Left cardiac atrium (tissue), 4 donors: ENCODE measurements around the gene PRND. TPM values are rescaled to one million over a fixed set of nuclear protein-coding genes. Genes with fewer than 3 reads are reported as not detected.
"Not testable (repeated sequence)": the region's sequence is repeated elsewhere in the genome, so short reads cannot be mapped to it uniquely, and the experiment has no call there.

ENCODE experiments used
- ATAC-seq, 2 donors: fragments of 200-7000 bp; cut with Tn5 transposase; one replicate each; pipeline ENCODE4 v1.9.1; 2020; ENCODE audit warnings: mild to moderate bottlenecking in 2 of 2, moderate library complexity in 2 of 2
- DNase-seq: peaks from one replicate; pipeline ENCODE4 v3.0.0-alpha.2; 2020
- intact Hi-C, 2 donors: fragments of 100-400 bp; cut with DNase I; formaldehyde crosslinking; loops; one replicate each; pipeline versions ENCODE4 v1.14.1 to v1.15.1; 2022 to 2023
- total RNA-seq, 2 donors: library from RNA; stranded (reverse); fragmentation: NEBNext Ultra II Directional; extraction: Animal tissue kit (Norgen Biotek cat#: 25700); gene quantifications; one replicate each; pipeline ENCODE4 v1.2.1, GENCODE V29; 2021
- donor health status: DM: no; HTN: yes; CAD: no.
- donor health status: DM: no; HTN: yes; CAD: no; lungs with severe emphysema.
- donor health status: DM: yes; HTN: yes; CAD: no.
- donor health status: Dilated cardiomyopathy.

The PRND gene
- total RNA-seq, 2 donors from 2014 or later = not detected

DNA sequence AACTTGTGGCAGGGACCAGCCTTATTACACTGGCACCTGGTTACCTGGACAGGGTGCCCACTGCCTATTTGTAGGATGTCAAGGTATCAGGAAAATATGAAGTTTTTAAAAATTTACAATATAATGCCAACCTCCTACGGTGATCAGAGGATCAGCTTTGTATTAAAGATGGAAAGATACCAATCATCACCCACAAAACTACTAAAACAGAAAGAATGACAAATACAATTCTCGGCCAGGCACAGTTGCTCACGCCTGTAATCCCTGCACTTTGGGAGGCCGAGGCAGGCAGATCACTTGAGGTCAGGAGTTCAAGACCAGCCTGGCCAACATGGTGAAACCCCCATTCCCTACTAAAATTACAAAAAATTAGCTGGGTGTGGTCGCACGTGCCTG is 18.4 kb upstream of the PRND start:
- DNase-seq (no peak), ATAC-seq (no peak)
- intact Hi-C loops = no loop called here

DNA sequence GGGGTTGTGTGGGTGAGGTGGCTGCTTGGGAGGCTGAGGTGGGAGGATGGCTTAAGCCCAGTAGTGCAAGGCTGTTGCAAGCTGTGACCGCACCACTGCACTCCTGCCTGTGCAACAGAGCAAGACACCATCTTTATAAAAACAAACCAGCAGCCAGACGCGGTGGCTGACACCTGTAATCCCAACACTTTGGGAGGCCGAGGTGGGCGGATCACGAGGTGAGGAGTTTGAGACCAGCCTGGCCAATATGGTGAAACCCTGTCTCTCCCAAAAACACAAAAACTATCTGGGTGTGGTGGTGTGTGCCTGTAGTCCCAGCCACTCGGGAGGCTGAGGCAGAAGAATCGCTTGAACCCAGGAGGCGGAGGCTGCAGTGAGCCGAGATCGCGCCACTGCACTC is 14.8 kb upstream of the PRND start:
- ATAC-seq, intact Hi-C loops, DNase-seq: not testable (repeated sequence)

DNA sequence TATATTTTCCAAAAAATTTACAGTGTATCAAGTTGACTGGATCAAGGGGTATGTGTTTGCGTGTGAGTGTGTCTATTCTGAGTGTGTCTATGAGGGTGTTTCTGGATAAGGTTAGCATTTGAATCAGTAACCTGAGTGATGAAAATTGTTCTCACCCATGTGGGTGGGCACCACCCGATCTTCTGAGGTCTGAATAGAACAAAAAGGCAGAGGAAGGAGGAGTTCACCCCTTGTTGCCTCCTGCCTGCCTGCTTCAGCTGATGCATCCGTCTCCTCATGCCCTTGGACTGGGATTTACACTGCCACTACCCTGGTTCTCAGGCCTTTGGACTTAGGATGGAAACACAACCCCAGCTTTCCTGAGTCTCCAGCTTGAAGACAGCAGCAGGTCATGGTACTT is 13.7 kb upstream of the PRND start:
- no peak for ATAC-seq
- DNase-seq = no peak
- intact Hi-C loops = no loop called here

DNA sequence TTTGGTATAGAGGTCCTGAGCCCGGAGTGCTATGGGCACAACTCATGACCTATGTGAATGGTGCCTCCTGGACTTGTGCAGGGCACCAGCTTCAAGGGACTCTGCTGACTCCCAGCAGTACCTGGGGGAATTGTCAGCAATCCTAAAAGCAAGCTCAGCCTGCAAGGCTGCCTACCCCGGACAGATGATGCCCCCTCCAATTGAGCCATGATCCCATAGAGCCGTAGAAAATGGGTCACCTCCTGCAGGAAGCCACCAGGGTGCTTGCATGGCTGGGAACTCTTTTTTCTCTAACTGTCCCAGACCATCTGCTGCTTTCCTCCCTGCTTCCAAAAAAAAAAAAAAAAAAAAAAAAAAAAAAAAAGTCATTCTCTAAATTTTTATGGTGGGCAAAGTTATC is 12.9 kb upstream of the PRND start:
- no peak for ATAC-seq
- DNase-seq = no peak
- intact Hi-C loops = no loop called here

DNA sequence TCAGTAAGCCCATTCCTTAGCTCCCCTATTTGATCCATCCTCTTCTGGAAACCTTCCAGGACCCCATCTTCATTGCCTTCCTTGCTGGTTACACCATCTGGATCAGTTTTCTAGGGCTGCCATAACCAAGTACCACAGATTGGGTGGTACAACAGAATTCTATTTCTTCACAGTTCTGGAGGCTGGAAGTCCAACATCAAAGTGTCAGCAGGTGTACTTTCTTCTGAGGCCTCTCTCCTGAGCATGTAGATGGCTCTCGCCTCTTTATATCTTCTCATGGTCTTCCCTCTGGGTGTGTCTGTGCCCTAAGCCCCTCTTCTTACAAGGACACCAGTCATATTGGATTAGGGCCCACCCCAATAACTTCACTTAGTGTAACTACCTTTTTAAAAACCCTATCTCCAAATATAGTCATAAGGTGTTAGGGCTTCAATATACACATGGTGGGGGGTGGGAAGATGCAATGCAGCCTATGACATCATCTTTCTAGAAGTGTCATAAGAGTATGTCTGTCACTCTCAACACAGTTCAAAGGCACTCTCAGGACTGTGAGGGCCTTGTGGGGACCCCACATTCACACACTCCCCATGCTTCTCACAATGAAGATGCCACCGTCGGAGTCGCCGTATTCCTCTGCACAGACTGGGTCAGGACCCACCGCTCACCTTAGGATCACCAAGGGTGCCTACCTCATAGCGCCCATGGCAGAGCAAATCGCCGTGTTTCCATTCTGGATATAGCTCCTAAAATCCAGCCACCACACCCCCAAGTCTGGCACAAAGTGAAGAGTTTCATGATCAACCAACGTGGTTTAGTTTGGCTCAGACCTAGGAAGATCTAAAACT is 12.2 kb upstream of the PRND start:
- DNase-seq = no peak
- no peak for ATAC-seq
- intact Hi-C loops = no loop called here

DNA sequence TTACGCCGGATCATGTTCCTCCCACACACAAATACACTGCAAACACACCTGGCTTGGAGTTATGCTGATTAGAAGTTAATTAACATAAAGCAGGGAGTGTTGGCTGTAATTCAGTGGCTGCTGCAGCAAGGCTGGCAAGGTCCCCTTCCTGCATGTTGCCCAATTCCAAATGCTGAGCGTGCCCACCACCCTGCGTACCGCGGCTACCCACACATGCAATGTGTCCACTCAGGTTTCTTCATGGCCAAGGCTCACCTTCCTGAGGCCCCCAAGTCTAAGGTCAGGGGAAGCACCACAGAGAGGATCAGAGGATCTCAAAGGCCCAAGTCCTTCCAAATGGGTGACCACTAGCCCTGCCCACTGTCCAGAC is 11.6 kb upstream of the PRND start:
- intact Hi-C loops = no loop called here
- ATAC-seq (no peak), DNase-seq (no peak)

DNA sequence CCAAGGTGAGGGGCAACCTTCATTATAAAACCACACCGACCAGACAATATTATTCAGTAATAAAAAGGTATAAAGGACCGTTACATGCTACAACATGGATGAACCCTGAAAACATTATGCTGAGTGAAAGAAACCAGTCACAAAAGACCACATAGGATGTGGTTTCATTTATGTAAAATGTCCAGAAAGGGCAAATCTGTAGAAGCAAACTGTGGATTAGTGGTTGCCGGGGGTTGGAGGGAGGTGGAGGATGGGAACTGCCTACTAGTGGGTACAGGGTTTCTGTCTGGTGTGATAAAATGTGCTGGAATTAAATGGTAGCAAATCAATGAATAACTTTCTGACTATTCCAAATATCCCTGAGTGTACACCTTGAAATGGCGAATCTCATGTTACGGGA is 10.2 kb upstream of the PRND start:
- DNase-seq (no peak), ATAC-seq (no peak)
- intact Hi-C loops = no loop called here

DNA sequence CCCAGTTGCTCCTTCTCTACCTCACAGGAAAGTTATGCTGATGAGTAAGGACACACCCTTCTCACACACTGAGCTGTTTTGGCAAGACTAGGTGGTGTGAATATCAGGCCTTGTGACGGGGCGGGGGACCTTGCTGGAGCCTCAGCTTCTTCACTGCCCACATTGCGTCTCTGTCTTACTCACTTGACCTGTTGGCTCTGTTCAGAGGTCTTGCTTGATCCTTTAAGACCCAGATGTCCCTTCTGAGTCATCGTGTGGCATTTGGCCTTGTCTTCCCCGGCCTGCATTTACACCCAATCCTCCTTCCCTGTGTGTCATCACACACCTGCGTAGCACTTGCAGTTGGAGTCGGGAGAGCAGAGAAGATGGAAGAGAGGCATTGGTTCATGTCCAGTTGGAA is 8.3 kb upstream of the PRND start:
- ATAC-seq (peak in 1 of 2 donors; percentile 88), DNase-seq (no peak)
- intact Hi-C loops = no loop called here

DNA sequence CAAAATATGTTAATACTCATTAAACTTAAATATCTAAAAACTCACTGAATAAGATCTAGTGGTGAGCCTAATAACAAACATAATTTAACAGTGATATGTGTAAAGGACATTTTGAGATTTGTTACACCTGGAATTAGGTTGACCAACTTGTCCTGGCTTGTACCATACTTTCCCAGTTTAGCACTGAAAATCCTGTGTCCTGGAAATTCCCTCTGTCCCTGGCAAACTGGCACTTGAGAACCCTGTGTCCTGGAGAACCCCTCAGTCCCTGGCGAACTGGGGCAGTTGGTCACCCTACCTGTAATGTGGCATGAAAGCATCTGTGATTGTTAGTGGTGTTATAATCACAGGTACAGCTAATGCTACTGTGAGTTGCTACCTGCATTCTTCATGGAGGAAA is 6.9 kb upstream of the PRND start:
- ATAC-seq (no peak), DNase-seq (no peak)
- intact Hi-C loops = no loop called here

DNA sequence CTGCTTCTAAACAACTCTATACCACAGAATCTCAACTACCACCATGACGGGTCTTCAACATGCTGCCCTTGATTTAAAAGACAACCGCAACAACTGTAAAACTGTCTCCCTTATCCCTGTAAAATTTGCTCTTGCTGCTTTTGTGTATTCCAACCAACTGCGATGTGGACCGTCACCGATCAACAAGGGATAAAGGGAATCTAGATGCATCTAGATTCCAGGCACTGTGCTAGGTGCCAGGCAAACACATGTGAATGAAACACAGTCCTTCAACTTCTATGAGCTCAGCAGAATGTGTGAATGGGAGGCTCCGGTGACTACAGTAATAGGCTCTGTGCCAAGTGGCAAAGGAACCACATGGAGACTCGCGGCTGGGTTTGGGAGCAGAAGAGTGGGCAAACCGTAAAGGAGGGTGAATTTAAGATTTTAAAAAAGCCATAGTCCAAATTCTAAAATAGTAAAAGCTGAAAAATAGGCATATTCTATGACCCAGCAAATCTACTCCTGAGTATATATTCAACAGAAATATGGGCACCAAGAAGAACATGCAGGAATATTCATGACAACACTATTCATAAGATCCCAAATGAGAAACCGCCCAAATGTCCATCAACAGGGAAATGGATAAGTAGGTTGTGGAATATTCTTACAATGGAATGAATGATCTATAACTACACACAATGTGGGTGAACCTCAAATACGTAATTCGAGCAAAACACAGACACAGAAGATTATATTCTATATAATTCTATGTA is 3.7 kb upstream of the PRND start:
- ATAC-seq (no peak), DNase-seq (no peak)
- intact Hi-C loops = no loop called here

DNA sequence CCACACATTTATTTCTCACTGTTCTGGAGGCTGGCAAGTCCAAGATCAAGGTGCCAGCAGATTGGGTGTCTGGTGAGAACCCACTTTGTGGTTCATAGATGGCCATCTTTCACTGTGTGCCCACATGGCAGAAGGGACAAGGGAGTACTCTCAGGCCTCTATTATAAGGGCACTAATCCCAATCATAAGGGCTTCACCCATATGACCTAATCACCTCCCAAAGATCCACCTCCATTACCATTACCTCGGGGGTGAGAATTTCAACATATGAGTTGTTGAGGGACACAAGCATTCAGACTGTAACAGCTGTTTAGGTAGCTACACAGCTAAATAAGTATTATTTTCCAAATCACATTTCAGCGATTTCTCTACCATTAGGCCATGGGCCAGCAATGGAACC is 2.5 kb upstream of the PRND start:
- ATAC-seq (no peak), DNase-seq (no peak)
- intact Hi-C loops = no loop called here

DNA sequence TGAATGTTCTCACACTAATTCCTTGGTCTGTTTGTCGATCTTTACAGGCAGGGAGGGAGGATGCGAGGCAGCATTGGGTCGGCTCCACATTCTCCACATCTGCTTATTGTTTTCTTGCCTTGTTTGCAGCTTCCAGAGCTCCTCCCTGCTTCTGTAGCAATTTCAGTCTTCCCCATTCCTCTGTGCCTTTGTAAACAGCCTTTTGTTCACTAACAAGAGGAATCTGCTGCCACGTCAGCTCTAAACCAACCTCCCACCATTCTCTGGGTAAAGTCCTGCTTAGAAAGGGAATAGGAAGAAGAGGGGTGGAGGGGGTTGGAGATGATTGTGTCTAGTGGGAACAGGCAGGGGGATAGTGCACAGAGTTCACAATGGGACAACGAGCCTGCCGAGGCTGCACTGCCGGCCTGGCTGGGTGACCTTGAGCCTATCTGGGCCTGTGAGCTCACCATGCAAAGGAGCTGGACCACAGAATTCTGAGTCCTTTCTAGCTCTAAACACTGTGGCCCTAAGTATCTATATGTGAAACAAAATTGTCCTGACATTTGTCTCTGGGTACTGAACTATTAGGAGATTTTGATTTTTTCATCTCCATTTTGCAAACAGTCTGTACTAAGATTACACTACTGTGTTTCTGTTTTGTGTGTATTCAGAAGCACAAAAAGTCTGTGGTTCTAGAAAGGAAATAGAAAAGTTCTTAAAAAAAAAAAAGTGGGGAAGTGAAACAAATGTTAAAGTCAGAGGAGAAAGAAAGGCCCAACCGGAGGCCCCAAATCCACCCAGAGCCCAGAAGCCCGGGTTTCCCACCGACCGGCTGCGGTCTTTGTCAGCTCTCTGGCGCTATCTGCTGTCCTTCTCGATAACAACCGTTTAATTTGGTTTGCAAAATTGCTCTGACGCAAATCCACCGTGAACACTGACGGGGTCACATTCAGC is 1.4 kb upstream of the PRND start:
- DNase-seq (peak; percentile 80), ATAC-seq (peak; percentile 87 to 93)
- intact Hi-C loops = loop anchor here (1.0 to 2.0 kb wide), 2 partner anchors 112 to 113 kb away; no protein-coding TSS in a partner anchor

DNA sequence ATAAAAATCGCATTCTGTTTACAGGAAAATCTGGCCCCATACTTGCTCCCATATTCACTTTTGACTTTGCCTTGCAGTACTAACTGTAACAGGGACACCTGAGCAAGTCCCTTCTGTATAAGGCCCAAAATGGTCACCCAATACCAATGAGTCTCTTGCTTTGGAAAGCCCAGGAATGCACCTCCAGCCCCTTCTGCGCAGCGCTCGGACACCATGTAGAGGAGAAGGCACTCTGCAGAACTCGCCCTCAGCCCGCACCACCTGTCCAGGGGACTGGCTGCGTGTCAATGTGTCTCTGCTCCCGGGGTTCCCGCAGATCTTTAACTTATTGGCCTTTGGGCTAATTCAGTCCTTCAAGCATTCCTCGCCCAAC is 746 bp upstream of the PRND start:
- no peak for DNase-seq
- ATAC-seq = peak; percentile 17 to 25
- intact Hi-C loops = loop anchor here (1.0 to 2.0 kb wide), 2 partner anchors 112 to 114 kb away; no protein-coding TSS in a partner anchor

DNA sequence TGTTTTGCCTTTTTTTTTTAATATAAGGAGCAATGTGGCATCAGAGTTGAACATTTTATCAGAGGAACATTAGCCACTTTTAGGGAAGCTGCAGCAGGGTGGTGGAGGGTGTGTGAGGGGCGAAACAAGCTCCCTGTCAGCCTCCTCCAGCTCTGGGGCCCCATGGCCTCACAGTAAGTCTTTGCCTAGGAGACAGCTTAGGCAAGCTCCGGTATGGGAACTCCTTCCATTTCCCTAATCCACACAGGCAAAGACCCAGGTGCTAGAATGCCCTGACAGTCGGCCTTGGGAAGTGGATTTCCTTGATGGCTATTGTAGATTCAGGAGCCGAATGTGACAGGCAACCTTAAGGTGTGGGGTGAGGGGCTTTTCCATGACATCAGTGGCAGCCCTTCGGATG is 862 bp downstream of the PRND start:
- ATAC-seq (no peak), DNase-seq (no peak)
- intact Hi-C loops = no loop called here

DNA sequence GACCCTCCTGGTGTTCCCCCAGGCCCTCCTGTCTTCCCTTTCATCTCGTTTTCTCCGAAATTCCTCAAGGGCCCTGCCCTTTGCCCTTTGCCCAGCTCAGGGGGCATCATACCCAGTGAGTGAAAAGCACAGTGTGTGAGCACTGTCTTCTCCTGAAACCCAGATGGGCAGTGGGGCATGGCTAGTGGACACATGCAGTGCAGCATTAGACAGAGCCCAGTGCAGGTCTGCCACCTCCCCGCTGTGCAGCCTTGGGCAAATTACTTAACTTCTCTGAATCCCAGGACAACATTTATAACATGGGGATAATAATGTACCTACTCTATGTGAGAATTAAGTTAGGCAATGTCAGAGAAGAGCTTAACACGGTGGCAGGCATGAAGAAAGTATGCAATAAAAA is 1.3 kb downstream of the PRND start:
- ATAC-seq = no peak
- DNase-seq = no peak
- intact Hi-C loops = no loop called here

DNA sequence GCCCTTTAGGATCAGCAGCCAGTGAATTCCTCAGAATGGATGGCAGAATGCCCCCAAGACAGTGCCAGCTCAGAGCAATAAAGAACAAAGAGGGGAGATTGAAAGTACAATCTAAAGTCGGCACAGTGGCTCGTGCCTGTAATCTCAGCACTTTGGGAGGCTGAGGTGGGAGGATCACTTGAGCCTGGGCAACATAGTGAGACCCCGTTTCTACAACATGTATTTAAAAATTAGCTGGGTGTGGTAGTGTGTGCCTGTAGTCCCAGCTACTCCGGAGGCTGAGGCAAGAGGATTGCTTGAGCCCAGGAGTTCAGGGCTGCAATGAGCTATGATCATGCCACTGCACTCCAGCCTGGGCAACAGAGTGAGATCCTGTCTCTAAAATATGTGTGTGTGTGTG is 1.8 kb downstream of the PRND start:
- DNase-seq, ATAC-seq, intact Hi-C loops: not testable (repeated sequence)

DNA sequence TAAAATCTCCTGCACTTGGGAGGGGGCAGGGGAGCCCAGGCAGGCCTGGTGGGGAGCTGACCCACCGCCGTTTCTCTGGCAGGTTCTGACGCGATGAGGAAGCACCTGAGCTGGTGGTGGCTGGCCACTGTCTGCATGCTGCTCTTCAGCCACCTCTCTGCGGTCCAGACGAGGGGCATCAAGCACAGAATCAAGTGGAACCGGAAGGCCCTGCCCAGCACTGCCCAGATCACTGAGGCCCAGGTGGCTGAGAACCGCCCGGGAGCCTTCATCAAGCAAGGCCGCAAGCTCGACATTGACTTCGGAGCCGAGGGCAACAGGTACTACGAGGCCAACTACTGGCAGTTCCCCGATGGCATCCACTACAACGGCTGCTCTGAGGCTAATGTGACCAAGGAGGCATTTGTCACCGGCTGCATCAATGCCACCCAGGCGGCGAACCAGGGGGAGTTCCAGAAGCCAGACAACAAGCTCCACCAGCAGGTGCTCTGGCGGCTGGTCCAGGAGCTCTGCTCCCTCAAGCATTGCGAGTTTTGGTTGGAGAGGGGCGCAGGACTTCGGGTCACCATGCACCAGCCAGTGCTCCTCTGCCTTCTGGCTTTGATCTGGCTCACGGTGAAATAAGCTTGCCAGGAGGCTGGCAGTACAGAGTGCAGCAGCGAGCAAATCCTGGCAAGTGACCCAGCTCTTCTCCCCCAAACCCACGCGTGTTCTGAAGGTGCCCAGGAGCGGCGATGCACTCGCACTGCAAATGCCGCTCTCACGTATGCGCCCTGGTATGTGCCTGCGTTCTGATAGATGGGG is 3.0 kb downstream of the PRND start:
- intact Hi-C loops = no loop called here
- DNase-seq (no peak), ATAC-seq (no peak)

DNA sequence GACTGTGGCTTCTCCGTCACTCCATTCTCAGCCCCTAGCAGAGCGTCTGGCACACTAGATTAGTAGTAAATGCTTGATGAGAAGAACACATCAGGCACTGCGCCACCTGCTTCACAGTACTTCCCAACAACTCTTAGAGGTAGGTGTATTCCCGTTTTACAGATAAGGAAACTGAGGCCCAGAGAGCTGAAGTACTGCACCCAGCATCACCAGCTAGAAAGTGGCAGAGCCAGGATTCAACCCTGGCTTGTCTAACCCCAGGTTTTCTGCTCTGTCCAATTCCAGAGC is 3.5 kb downstream of the PRND start:
- ATAC-seq (no peak), DNase-seq (no peak)
- intact Hi-C loops = no loop called here
